ENCODE measurements around the gene SLC35E1.

SLC35E1 gene

DNA sequence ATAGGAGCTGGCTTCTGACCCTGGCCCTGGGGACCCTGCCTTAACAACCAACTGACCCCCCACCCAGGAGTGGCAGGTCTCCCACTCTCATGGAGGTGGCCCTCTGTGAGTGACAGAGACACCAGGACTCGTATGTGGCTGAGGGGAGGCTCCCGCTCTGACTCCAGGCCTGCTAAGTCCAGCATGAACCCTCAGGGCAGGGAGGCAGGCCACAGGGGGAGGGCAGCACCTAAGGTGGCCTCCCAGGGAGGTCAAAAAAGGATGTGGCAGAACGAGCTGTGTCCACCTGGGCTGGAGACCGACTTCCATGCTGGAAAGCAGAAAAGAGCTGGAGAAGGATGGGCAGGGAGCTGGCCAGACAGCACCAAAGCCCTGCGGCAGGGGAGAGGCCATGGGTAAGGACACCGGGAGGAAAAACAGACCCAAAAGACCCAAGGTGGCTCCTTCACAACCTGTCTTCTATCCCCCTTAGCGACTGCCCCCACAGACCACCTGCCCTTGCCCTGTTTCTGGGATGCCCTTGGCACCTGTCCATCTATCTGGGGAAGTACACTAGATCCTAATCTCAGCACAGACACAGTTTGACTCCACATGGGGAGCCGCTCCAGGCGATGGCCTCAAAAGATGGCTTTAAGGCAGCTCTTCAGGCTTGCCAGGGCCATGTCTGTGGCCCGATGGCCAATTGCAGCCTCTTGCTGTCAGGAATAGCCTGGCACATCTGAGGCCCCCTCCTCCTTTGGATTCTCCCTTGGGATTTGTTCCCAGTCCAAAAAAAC, 10.5 kb upstream of the SLC35E1 start:
- no peak for DNase-seq (ENCODE audit: low spot score)

GRCh38 chr19:16581971-16582343, 9.7 kb upstream of the SLC35E1 start:
- DNase-seq (ENCODE audit: low spot score): no peak
- FAIRE-seq: no peak

More for the DNA sequence above, 10.5 kb upstream of the SLC35E1 start:
- no peak for FAIRE-seq

DNA sequence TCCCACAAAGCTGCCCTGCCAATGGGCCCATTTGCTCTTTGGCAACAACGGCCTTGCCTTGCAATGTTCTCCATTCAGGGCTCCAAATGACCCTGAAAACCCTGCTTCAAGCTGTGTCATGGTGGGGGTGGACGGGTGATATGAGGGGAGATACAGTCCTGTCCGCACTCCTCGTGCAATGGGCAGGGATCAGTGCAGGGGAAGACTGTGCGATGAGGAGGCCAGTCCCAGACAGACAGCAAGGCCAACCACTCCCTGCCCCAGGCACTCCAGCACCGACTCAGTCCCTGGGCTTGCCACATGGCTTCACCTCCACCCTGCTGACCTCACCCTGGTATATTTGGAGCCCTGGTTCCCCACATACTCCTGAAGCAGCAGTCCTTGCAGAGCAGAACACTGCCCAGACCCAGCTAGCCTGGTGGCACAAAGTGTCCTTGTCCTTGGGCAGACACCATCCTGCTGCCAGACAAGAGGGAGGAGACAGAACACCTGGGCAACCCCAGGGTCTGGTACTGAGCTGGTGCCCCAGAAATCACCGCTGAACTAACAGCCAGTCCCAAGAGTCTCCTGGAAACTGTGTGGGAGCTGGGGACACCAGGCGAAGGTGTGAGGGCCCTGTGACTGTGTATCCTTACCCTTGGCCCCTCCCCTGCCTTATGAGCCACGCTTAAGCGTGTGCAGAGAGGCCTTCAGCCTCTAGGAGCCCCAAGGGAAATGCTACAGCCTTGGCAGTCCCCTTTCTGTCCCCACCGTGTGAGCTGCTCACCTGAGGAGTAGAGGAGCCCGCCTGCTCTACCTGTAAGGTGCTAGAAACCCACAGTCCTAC, 9.1 kb upstream of the SLC35E1 start:
- no peak for FAIRE-seq

DNA sequence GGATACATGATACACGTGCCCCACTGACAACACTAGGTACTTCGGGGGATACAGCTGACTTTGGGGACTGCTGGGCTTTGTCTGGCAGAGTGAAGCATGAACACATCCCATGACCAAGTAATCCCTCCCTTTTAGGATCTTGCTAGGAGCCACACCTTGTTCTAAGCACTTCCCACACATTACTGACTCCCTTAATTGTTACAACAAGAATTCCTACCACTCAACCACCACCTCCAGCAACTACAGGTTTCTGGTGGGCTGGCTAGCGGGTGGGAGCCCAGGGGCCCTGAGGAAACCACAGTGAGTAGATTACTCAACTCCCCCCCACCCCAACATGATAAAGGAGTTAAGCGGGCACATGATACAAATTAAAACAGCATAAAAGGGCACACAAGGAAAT, 7.2 kb upstream of the SLC35E1 start:
- FAIRE-seq (no peak), DNase-seq (ENCODE audit: low spot score) (no peak)

More for the DNA sequence above, 9.1 kb upstream of the SLC35E1 start:
- DNase-seq (ENCODE audit: low spot score): no peak

GRCh38 chr19:16577531-16577985, 5.3 kb upstream of the SLC35E1 start:
- DNase-seq (ENCODE audit: low spot score) (no peak), FAIRE-seq (no peak)

- FAIRE-seq (no peak), DNase-seq (ENCODE audit: low spot score) (no peak)
Measured at GRCh38 chr19:16576690-16577530, 4.7 kb upstream of the SLC35E1 start.

DNA sequence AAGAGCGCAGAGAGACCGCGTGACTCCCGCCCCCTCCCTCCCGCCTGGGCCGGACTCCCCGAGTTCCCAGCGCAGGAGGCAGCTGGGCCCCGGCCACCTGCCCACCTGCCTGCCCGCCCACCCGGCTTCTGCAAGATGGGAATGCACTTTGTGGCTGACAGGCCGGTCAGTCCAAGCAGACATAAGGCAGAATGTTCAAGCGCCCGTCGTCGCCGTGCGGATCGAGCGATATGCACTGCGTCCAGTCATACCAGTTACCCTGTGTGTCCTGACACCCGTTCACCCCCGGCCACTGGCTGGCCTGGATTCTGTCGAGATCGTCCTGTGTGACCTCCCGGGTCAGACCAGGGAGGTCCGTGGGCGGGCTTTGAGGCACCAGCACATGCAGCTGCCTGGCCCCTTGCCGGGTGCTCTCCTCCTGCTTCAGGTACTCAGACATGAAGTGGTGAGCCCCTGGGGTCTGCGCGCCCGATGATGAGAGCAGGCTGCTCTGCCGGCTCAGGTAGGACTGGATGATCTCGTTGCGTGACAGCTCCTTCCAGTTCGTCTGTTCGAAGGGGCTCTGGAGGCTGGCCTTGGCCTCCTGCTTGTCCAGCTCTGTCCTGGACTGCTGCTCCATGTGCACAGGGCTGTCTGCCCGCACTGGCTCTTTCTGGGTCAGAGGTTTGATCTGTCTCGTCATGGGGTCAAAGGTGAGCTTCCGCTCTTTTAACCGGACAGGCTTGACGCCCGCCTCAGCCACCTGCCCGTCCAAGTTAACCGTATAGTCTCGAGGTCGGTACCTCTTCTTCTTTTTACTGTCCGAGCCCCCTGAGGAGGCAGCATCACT, 3.9 kb upstream of the SLC35E1 start:
- no peak for DNase-seq (ENCODE audit: low spot score)
- no peak for FAIRE-seq

- no peak for FAIRE-seq
- no peak for DNase-seq (ENCODE audit: low spot score)
Measured at GRCh38 chr19:16575282-16575681, 3.1 kb upstream of the SLC35E1 start.

DNA sequence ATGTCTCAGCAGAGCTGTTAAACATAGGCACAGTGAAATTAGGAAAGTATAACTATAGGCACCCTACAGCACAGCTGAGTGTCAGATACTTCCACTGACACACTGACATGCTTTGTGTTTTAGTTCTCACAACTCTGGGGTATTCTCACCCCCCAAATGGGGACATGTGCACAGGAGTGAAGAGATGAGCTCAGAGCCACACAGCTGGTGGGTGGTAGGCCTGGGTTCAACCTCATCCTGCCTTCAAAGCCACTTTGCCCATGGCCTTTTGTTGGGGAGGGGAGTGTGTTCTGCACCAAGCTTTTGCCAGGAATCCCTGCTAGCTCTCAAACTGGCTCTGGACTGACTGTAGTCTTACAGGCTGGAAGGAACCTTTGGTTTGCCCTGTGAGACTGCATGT, 1.7 kb upstream of the SLC35E1 start:
- FAIRE-seq (no peak), DNase-seq (ENCODE audit: low spot score) (no peak)

- FAIRE-seq (no peak), DNase-seq (ENCODE audit: low spot score) (no peak)
Measured at GRCh38 chr19:16573296-16573695, 1.1 kb upstream of the SLC35E1 start.

DNA sequence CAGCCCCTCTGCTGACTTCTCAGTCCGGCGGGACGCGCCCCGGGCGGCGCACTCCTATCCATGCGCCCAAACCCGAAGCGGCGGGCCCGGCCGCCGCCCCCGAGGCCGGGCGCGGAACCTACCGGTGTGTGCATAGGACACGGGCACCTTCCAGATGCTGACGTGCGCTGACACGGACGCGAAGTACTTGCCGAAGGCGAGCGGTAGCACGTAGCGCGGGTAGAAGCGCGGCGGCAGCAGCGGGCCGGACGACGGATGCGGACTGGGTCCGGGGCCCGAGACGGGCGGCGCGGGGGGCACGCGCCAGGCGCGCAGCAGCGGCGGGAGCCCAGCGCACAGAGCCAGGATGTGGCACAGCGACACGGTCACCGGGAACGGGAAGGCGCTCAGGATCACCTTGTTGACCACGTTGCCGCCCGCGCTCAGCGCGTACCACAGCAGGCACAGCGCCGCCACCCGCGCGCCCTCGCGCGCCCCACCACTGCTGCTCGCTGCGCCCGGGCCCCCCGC, 338 bp downstream of the SLC35E1 start:
- peak; percentile 9 for DNase-seq (ENCODE audit: low spot score)
- no peak for FAIRE-seq

GRCh38 chr19:16571283-16571682, 932 bp downstream of the SLC35E1 start:
- no peak for FAIRE-seq

DNA sequence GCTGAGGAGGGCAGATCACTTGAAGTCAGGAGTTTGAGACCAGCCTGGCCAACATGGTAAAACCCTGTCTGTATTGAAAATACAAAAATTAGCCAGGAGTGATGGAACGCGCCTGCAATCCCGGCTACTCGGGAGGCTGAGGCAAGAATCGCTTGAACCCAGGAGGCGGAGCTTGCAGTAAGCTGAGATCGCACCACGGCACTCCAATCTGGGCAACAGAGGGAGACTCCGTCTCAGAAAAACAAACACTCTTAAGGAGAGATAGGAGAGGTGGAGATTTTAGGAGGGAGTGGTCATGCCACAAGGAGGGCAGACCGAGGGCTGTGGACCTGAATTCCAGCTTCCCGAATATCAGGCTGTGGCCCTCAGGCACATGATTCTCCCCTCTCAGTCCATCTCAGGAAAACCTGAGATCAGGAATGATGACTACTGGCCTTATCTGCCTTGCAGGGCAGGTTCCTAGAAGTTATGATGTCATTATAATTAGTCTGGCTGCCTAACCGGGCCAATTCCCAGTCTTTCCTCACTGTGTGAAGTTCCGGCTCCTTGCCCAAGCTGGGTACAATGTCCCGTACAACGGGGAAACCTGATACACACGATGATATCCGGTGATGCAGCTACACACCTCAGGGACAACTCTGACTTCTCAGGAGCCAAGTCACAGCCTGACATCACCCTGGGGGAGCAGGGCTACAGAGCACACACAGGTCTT, 2.5 kb downstream of the SLC35E1 start:
- DNase-seq (ENCODE audit: low spot score) (no peak), FAIRE-seq (no peak)

More at GRCh38 chr19:16571283-16571682, 932 bp downstream of the SLC35E1 start:
- no peak for DNase-seq (ENCODE audit: low spot score)

GRCh38 chr19:16566702-16567101, 5.5 kb downstream of the SLC35E1 start:
- FAIRE-seq (no peak), DNase-seq (ENCODE audit: low spot score) (no peak)

- DNase-seq (ENCODE audit: low spot score): no peak
- no peak for FAIRE-seq
Measured at GRCh38 chr19:16566161-16566560, 6.1 kb downstream of the SLC35E1 start.

DNA sequence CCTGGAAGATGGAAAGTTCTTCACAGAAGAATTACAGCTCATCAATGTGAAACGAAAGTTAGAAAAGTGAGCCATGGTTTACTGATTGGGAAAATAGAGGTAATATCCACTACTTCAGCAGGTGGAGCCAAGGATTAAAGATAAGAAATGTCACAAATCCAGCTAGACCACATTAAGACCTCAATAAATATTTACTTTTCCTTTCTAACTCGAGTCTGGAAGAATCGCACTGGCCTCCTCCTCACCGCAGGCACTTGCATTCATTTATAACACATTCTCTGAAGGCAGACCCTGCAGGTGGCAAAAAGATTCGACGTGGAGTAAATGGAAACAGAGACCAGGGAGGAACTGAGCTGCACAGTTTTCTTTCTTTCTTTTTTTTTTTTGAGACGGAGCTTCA, 7.4 kb downstream of the SLC35E1 start:
- FAIRE-seq: no peak

DNA sequence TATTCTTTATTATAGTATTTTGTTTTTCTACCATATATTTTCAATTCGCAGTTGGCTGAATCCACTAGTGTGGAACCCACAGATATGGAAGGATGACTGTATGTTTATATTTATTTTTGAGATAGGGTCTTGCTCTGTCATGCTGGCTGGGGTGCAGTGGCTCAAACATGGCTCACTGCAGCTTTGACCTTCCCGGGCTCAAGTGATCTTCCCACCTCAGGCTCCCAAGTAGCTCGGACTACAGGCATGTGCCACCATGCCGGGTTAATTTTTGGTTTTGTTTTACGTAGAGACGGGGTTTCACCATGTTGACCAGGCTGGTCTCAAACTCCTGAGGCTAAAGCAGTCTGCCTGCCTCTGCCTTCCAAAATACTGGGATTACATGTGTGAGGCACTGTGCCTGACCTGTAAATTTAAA, 9.6 kb downstream of the SLC35E1 start:
- FAIRE-seq: no peak

More for the DNA sequence above, 7.4 kb downstream of the SLC35E1 start:
- DNase-seq (ENCODE audit: low spot score): no peak

GRCh38 chr19:16561382-16561781, 10.8 kb downstream of the SLC35E1 start:
- FAIRE-seq (no peak), DNase-seq (ENCODE audit: low spot score) (no peak)

More for the DNA sequence above, 9.6 kb downstream of the SLC35E1 start:
- no peak for DNase-seq (ENCODE audit: low spot score)

DNA sequence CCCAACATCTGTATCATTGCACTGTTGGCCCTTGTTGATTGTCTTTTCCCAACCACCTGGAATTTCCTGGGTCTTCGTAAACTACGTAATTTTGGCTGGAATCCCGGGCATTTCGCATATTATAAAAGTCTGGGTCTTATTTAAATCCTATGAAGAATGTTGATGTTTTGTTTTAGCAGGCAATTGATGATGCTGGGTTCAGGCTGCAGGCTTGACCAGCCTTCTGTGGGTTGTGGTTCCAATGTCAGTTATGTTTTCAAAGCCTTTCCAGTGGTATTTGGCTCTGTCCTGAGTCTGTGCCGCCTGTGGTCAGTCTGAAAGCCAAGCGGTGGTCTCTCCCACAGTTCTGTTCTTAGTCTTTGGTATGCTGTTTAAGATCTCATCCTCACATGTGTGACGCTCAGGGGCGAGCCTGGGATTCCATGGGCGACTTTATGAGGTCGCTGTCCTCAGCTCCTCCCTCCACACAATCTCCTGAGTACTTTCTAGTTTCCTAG, 12.4 kb downstream of the SLC35E1 start:
- DNase-seq (ENCODE audit: low spot score) (no peak), FAIRE-seq (no peak)

DNA sequence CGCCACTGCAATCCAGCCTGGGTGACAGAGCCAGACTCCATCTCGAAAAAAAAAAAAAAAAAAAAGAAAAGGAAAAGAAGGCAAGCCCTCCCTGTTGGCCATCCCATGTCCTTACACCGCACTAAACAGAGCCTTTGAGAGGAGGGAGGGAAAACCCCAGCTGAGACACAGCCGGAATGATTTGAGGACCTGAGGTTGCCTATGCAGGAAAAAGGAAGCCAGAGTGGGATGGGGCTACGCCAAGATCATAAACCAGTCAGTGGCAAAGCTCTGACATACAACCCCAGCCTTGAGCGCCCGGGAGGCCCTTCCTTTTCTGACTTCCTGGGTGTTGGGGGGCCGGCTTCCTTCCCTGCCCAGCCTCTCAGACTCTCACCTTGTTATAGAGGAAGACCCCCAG, 17.4 kb downstream of the SLC35E1 start:
- DNase-seq (ENCODE audit: low spot score) (no peak), FAIRE-seq (no peak)

All from urothelium cell line (cell line).